Heart right ventricle (tissue), 16 donors: ENCODE measurements around the gene MTUS2. TPM values are rescaled to one million over a fixed set of nuclear protein-coding genes. Genes with fewer than 3 reads are reported as not detected.

ENCODE experiments used
- ATAC-seq, 8 donors: fragments of 200-7000 bp; cut with Tn5 transposase; one replicate each; pipeline ENCODE4 v1.9.1; 2020; ENCODE audit warnings: mild to moderate bottlenecking in 8 of 8, moderate library complexity in 8 of 8, moderate number of reproducible peaks in 1 of 8
- DNase-seq, 2 donors: peaks; one replicate each; pipeline ENCODE4 v3.0.0-alpha.2; 2020
- H3K27ac ChIP-seq, 10 donors: fragments of 200-600 bp; sonication (generic) in 2 of 10; one replicate each; pipeline versions ENCODE4 v1.5.0 to v1.8.0; 2020 to 2022; ENCODE audit warnings: mild to moderate bottlenecking in 3 of 10
- H3K27me3 ChIP-seq, 7 donors: fragments of 200-600 bp; one replicate each; pipeline ENCODE4 v1.8.0; 2021 to 2022; ENCODE audit warnings: mild to moderate bottlenecking in 2 of 7
- H3K36me3 ChIP-seq, 9 donors: fragments of 200-600 bp; sonication (generic) in 1 of 9; one replicate each; pipeline versions ENCODE4 v1.5.0 to v1.8.0; 2020 to 2022; ENCODE audit warnings: mild to moderate bottlenecking in 2 of 9
- H3K4me1 ChIP-seq, 9 donors: fragments of 200-600 bp; sonication (generic) in 1 of 9; one replicate each; pipeline versions ENCODE4 v1.5.0 to v1.8.0; 2020 to 2022; ENCODE audit warnings: mild to moderate bottlenecking in 4 of 9
- H3K4me3 ChIP-seq, 10 donors: fragments of 200-600 bp; sonication (generic) in 2 of 10; one replicate each; pipeline versions ENCODE4 v1.5.0 to v1.8.0; 2020 to 2022; ENCODE audit warnings: mild to moderate bottlenecking in 7 of 10, moderate library complexity in 2 of 10
- H3K9me3 ChIP-seq, 11 donors: fragments of 200-600 bp in 10 of 11; sonication (generic) in 2 of 11; one replicate each; pipeline versions ENCODE4 v1.5.0 to v1.8.0; 2013 to 2022; ENCODE audit warnings: mild to moderate bottlenecking in 2 of 11, control low read depth in 1 of 11, moderate library complexity in 1 of 11
- WGBS, 2 donors: extraction: QIAGEN DNeasy Blood & Tissue Kit; methylation state at CpG; one replicate each; pipeline ENCODE4 v1.1.7; 2013; ENCODE audit warnings: inconsistent platforms in 1 of 2; 5-methylcytosine and 5-hydroxymethylcytosine counted together
- intact Hi-C, 10 donors: fragments of 100-400 bp; cut with DNase I; formaldehyde crosslinking; loops; one replicate each; pipeline versions ENCODE4 v1.11.1 to v1.14.2; 2022
- polyA plus RNA-seq, 2 donors: library from polyadenylated mRNA; stranded (reverse); fragments of 200-250 nt; gene quantifications; one replicate each; pipeline ENCODE4 v1.2.3, GENCODE V29; 2013
- total RNA-seq, 10 donors: library from RNA; stranded (reverse); fragmentation: NEBNext Ultra II Directional in 3 of 10; extraction: Animal tissue kit (Norgen Biotek cat#: 25700) in 3 of 10; gene quantifications; one replicate each; pipeline versions ENCODE4 v1.2.1 to v1.2.4, GENCODE V29; 2021 to 2023
- TF ChIP-seq, protein P1 (sequence below), 9 donors: fragments of 200-600 bp; sonication (generic) in 2 of 9; IDR thresholded peaks; one replicate each; pipeline versions ENCODE4 v1.5.0 to v1.8.0; 2021 to 2022; ENCODE audit warnings: antibody characterized with exemption in 9 of 9, mild to moderate bottlenecking in 5 of 9, moderate library complexity in 1 of 9
- donor health status: Arrhythmogenic right ventricular cardiomyopathy.
- donor health status: ischemic (EF 13 %, LVEDD 7.1; RV severe dilation, severe dysfunction).
- donor health status: healthy with polysubstance abuse.
- donor health status: DM: no; HTN: yes; CAD: no.
- donor health status: DM: no; HTN: no; CAD: no.
- donor health status: ischemic (EF 25% LVEDD 6.9; RV normal size, moderate dysfunction).
- donor health status: ischemic (EF 25% LVEDD 5.7; RV mildly dilated, moderate dysfunction).
- donor health status: healthy.
- donor health status: DM: yes; HTN: yes; CAD: no.
- donor health status: Ischemic cardiomyopathy.
- donor health status: ischemic (EF 35%, LVEDD 5.7; RV mildly dilated, moderate dysfunction).
- donor health status: nonischemic (EF 11% LVEDD 7.7; RV severe dilation, severe dysfunction).
- donor health status: DM: yes; HTN: yes; CAD: no.
- donor health status: PGD.
- donor health status: ischemic (EF 29% LVEDD 5.4; RV normal size, mild dysfunction).
- donor health status: nonischemic (EF 23%, LVEDD 6.1; RV moderate dilation, normal function).

Gene MTUS2
- total and polyA plus RNA-seq, 12 donors: 18.7 to 159 (median 65.6) TPM

DNA sequence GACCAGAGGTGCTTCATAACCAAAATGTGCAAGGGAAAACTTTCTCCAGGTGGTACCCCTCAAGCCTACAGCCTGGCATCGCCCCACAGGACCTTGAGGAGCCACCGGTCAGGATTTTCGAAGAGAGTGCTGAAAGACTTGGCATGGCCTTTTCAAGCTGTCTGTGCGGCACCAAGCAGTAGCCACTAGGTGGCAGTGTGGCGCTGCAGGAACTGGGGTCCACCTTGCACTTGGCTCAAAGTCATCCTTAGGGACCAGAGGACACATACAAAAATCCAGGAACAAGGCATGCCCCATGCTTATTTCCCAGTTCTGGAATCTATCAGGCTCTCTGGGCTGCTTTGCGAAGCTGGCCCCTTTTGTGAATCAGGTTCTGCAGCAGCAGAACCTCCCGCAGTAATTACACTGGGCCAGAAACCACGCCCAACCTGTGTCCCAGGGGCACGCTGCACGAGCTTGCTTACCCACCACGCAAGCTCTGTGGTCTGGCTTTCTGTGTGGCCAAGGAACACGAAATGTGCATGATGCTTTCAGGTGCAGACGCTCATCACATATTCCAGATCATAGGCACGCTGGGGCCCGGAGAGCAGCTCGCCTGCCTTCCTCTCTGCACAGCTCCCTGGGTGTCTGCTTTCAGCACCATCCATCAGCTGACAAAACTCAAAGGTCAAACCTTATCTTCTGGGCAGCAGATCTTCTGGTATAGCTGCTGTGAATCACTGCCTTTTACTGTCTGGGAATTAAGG is 688.2 kb downstream of the MTUS2 start:
- Histone ChIP-seq H3K27ac (peak overlapping the region in 5 of 10 donors; percentile 0 to 49 (median 35)), H3K4me3 (peak overlapping the region in 2 of 10 donors; percentile 16 to 18), H3K4me1 (peaks cover 5 to 26% (median 18%) of the 10 kb centered on the region in 9 donors), H3K9me3 (no peaks in the 10 kb centered on the region), H3K36me3 (peaks cover 0 to 12% (median 0%) of the 10 kb centered on the region in 9 donors), H3K27me3 (peaks cover 0 to 28% (median 8%) of the 10 kb centered on the region in 7 donors)
- 18 to 20% methylated on average over 16 of the region's 16 CpGs for WGBS, 2 donors
- ATAC-seq: peak; percentile 81 to 96 (median 90)
- TF ChIP-seq, protein P1, sequence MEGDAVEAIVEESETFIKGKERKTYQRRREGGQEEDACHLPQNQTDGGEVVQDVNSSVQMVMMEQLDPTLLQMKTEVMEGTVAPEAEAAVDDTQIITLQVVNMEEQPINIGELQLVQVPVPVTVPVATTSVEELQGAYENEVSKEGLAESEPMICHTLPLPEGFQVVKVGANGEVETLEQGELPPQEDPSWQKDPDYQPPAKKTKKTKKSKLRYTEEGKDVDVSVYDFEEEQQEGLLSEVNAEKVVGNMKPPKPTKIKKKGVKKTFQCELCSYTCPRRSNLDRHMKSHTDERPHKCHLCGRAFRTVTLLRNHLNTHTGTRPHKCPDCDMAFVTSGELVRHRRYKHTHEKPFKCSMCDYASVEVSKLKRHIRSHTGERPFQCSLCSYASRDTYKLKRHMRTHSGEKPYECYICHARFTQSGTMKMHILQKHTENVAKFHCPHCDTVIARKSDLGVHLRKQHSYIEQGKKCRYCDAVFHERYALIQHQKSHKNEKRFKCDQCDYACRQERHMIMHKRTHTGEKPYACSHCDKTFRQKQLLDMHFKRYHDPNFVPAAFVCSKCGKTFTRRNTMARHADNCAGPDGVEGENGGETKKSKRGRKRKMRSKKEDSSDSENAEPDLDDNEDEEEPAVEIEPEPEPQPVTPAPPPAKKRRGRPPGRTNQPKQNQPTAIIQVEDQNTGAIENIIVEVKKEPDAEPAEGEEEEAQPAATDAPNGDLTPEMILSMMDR (IDR thresholded peaks at IDR 0.05): peak in 7 of 9 donors; percentile 92 to 99 (median 98)
- intact Hi-C loops: loop anchor here (1.0 to 10.0 kb wide), 13 partner anchors 69 to 607 kb away; partner anchors contain the start of genes SLC7A1 (in 2 of the 10) and UBL3 (in 1 of the 10)
- DNase-seq: peak; percentile 84 to 87

DNA sequence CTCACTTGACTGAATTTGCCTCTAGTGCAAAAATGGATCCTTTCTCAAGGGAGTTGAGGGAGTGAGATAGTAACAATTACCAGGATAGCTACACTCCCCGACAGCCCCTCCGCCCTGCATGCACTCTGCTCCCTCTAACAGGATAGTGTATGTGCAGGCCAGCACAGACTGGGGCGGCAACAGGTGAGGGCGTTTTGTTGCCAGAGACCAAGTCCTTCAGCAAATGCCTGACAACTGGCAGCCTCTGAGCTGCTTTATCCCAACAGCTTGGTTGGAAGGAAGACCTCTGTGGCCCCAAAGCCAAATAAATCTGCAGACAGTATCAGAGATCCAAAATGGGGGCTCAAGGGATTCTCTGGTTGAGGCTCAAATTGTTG is 688.7 kb downstream of the MTUS2 start:
- DNase-seq (no peak), ATAC-seq (peak in 6 of 8 donors; percentile 2 to 45 (median 16))
- Histone ChIP-seq H3K27me3 (peaks cover 0 to 23% (median 8%) of the 10 kb centered on the region in 7 donors), H3K27ac (peak overlapping the region in 4 of 10 donors; percentile 0 to 49 (median 19)), H3K36me3 (peaks cover 0 to 11% (median 0%) of the 10 kb centered on the region in 9 donors), H3K9me3 (no peaks in the 10 kb centered on the region), H3K4me1 (peaks cover 5 to 31% (median 20%) of the 10 kb centered on the region in 9 donors), H3K4me3 (no peak overlapping the region)
- TF ChIP-seq, protein P1 (IDR thresholded peaks at IDR 0.05): no peak
- intact Hi-C loops: loop anchor here (1.0 to 10.0 kb wide), 13 partner anchors 68 to 606 kb away; partner anchors contain the start of genes SLC7A1 (in 2 of the 10) and UBL3 (in 1 of the 10)
- WGBS, 2 donors: 41 to 47% methylated on average over 4 of the region's 4 CpGs

DNA sequence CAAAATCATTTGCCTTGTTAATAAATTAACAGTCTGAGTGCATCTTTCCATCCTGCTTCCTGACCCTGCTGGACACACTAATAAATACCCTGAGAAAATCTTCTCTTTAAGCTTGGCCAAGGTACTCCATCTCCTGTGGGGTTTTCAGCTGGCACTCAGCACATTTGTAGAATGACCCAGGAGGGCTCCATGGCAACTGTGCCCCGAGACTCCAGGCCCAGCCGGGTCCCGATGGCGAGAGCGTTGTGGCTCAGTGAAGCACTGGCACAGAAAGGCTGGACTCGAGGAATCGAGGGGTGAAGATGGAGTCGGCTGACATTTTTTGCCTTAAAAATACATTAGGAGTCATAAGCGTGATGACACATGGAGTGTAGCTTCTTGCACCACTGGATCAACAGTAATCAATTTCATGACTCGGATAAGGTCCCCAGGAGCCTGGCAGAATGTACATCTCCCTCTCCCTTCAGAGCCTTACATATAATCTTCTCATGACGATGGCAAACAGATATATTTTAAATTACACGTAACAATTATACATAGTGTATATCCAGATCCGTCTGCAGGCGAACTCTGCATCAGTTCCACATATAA is 690.0 kb downstream of the MTUS2 start:
- Histone ChIP-seq H3K27me3 (peaks cover 0 to 13% (median 8%) of the 10 kb centered on the region in 7 donors), H3K4me3 (no peak overlapping the region), H3K36me3 (peaks cover 0 to 22% (median 0%) of the 10 kb centered on the region in 9 donors), H3K9me3 (no peaks in the 10 kb centered on the region), H3K4me1 (peaks cover 5 to 36% (median 21%) of the 10 kb centered on the region in 9 donors), H3K27ac (no peak overlapping the region)
- TF ChIP-seq, protein P1 (IDR thresholded peaks at IDR 0.05): no peak
- WGBS, 2 donors: 96% methylated on average over 14 of the region's 14 CpGs
- intact Hi-C loops: loop anchor here (2.0 to 10.0 kb wide), 11 partner anchors 67 to 607 kb away; partner anchors contain the start of genes SLC7A1 (in 2 of the 10) and UBL3 (in 1 of the 10)
- no peak for DNase-seq
- ATAC-seq: no peak

DNA sequence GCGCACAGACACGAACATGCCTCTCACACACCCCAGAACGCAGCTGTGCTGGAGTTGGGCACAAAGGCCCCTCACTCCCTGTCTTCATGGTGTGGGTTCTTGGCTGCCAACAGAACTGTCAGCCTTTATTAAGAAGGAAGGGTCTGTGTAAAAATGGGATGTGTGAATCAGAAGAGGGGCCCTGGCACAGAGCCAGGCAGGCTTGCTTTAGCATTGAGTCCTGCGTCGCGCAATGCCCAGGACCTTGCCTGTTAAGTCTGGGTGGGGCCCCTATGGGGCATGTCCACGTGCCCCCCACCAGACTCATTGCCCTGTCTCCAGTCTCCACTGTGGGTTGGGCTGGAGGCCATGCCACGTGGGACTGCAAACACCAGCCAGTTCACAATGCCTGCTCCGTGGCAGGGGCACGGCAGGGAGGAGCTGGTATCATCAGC is 690.5 kb downstream of the MTUS2 start:
- ATAC-seq (no peak), DNase-seq (no peak)
- no peaks in the 10 kb centered on the region for H3K9me3 ChIP-seq
- no peak overlapping the region for H3K27ac ChIP-seq
- TF ChIP-seq, protein P1 (IDR thresholded peaks at IDR 0.05): no peak
- no peak overlapping the region for H3K4me3 ChIP-seq
- peaks cover 5 to 36% (median 21%) of the 10 kb centered on the region in 9 donors for H3K4me1 ChIP-seq
- intact Hi-C loops: loop anchor here in 2 of 10 donors (5.0 to 10.0 kb wide), 2 partner anchors 414 to 607 kb away; no protein-coding TSS in a partner anchor
- peaks cover 0 to 10% (median 6%) of the 10 kb centered on the region in 7 donors for H3K27me3 ChIP-seq
- WGBS, 2 donors: 92 to 94% methylated on average over 10 of the region's 10 CpGs
- H3K36me3 ChIP-seq: peaks cover 0 to 28% (median 0%) of the 10 kb centered on the region in 9 donors
